Measurements from ENCODE around the gene CCNO.

The CCNO gene

GRCh38 chr5:55187370-55187769 lies 46.0 kb downstream of the CCNO start (continued):
- TF ChIP-seq RBAK (tag by site-specific recombination; IDR thresholded peaks at IDR 0.05): no peak
- no peak for TF ChIP-seq FEZF1 (tag by site-specific recombination; IDR thresholded peaks at IDR 0.05)
- no peak for TF ChIP-seq ZNF585B (tag by site-specific recombination; IDR thresholded peaks at IDR 0.05)
- no peak for TF ChIP-seq AEBP2 (tag by site-specific recombination; IDR thresholded peaks at IDR 0.05; ENCODE audit: borderline replicate concordance)
- no peak for TF ChIP-seq ZNF701 (tag by site-specific recombination; IDR thresholded peaks at IDR 0.05)
- no peak for TF ChIP-seq ZNF133 (tag by site-specific recombination; IDR thresholded peaks at IDR 0.05)
- no peak for TF ChIP-seq ZSCAN30 (tag by site-specific recombination; IDR thresholded peaks at IDR 0.05)
- TF ChIP-seq ZBTB11 (tag by site-specific recombination; conservative IDR thresholded peaks at IDR 0.05; ENCODE audit: low read depth): no peak

Measured in HEK293 (cell line).